A549 (cell line): ENCODE data around the gene LPO. TPM values are rescaled to one million over a fixed set of nuclear protein-coding genes. Genes with fewer than 3 reads are reported as not detected.

ENCODE experiments used
- ATAC-seq, 2 experiments: fragments of 200-7000 bp in 1 of 2; fragments of >200 bp in 1 of 2; cut with Nextera tagmentation in 1 of 2; cut with Tn5 transposase in 1 of 2; 3 replicates each; pipeline versions ENCODE4 v1.8.0 to v1.9.1; 2018 to 2020; ENCODE audit warnings: mild to moderate bottlenecking in 1 of 2, moderate library complexity in 1 of 2
- CTCF ChIA-PET: fragments of 300-600 bp; sonication (Branson Sonifier 250); formaldehyde crosslinking; extraction: SDS; loops from one replicate; lab custom pipeline; 2021; ENCODE audit warnings: antibody characterized with exemption, inconsistent platforms; lab: Yijun Ruan, JAX
- POLR2A ChIA-PET: fragments of 350-600 bp; formaldehyde crosslinking; extraction: SDS; loops from one replicate; lab custom pipeline; 2021; ENCODE audit warnings: antibody characterized with exemption, inconsistent platforms; lab: Yijun Ruan, JAX
- DNase-seq, 2 experiments: peaks; one replicate each; pipeline versions ENCODE4 v3.0.0 to v3.0.0-alpha.2; 2011 to 2016; ENCODE audit warnings: low read depth in 1 of 2, low spot score in 1 of 2
- FAIRE-seq: peaks from 2 replicates; lab custom pipeline; 2011; peaks lifted over from hg19 to GRCh38; lab: Jason Lieb, UNC
- H3K27ac ChIP-seq, 2 experiments: fragments of >200 bp; sonication (Bioruptor Twin); formaldehyde crosslinking; 3 replicates each; pipeline ENCODE4 v1.5.1; 2016 to 2017
- H3K4me1 ChIP-seq: fragments of >200 bp; sonication (Bioruptor Twin); formaldehyde crosslinking; 3 replicates; pipeline ENCODE4 v1.6.1; 2016
- H3K4me2 ChIP-seq: fragments of >200 bp; sonication (Bioruptor Twin); formaldehyde crosslinking; 3 replicates; pipeline ENCODE4 v1.6.1; 2016
- H3K4me3 ChIP-seq: fragments of >200 bp; sonication (Bioruptor Twin); formaldehyde crosslinking; 3 replicates; pipeline ENCODE4 v1.5.1; 2016
- H3K9me3 ChIP-seq: fragments of >200 bp; sonication (Bioruptor Twin); formaldehyde crosslinking; 3 replicates; pipeline ENCODE4 v1.6.1; 2016
- ATOH8 ChIP-seq: fragments of 250-450 bp; sonication (Bioruptor Pico); IDR thresholded peaks from 2 replicates; pipeline ENCODE4 v1.5.0; 2020; ENCODE audit warnings: low read depth, mild to moderate bottlenecking, moderate library complexity
- CBX2 ChIP-seq: fragments of 200-600 bp; sonication (generic); IDR thresholded peaks from 2 replicates; pipeline ENCODE4 v1.6.1; 2016; ENCODE audit warnings: low read depth, mild to moderate bottlenecking, borderline replicate concordance
- CBX8 ChIP-seq: fragments of 200-600 bp; sonication (generic); IDR thresholded peaks from 2 replicates; pipeline ENCODE4 v1.6.1; 2016
- CHD4 ChIP-seq: fragments of 200-600 bp; sonication (generic); IDR thresholded peaks from 2 replicates; pipeline ENCODE4 v1.6.1; 2016; ENCODE audit warnings: antibody characterized with exemption, mild to moderate bottlenecking, borderline replicate concordance
- EHF ChIP-seq: fragments of 250-450 bp; sonication (Bioruptor Pico); IDR thresholded peaks from 2 replicates; pipeline ENCODE4 v1.5.0; 2020; ENCODE audit warnings: mild to moderate bottlenecking
- ESRRA ChIP-seq: fragments of 150-350 bp; IDR thresholded peaks from 2 replicates; pipeline ENCODE4 v1.6.1; 2014; ENCODE audit warnings: mild to moderate bottlenecking, low read length, borderline replicate concordance
- FOSB ChIP-seq: fragments of 250-450 bp; sonication (Bioruptor Pico); IDR thresholded peaks from 2 replicates; pipeline ENCODE4 v1.5.0; 2020; ENCODE audit warnings: mild to moderate bottlenecking, moderate library complexity
- HDAC2 ChIP-seq: fragments of 200-600 bp; sonication (generic); IDR thresholded peaks from 2 replicates; pipeline ENCODE4 v1.6.1; 2016
- HEYL ChIP-seq: fragments of 250-450 bp; sonication (Bioruptor Pico); IDR thresholded peaks from 2 replicates; pipeline ENCODE4 v1.8.0; 2021; ENCODE audit warnings: mild to moderate bottlenecking, moderate library complexity
- JUN ChIP-seq, 2 experiments: fragments of >200 bp; sonication (Bioruptor Twin); formaldehyde crosslinking; IDR thresholded peaks; 2 replicates in 1 of 2; 3 replicates in 1 of 2; pipeline ENCODE4 v1.6.1; 2016 to 2017
- KDM5A ChIP-seq: fragments of 200-600 bp; sonication (generic); IDR thresholded peaks from 2 replicates; pipeline ENCODE4 v1.6.1; 2016; ENCODE audit warnings: antibody characterized with exemption, mild to moderate bottlenecking
- MAFK ChIP-seq: fragments of 450-650 bp; IDR thresholded peaks from 2 replicates; pipeline ENCODE4 v1.6.1; 2014; ENCODE audit not compliant: partially characterized antibody
- MYC ChIP-seq: IDR thresholded peaks from 2 replicates; pipeline ENCODE4 v1.6.1; 2012; ENCODE audit warnings: mild to moderate bottlenecking, inconsistent platforms, low read length, improper control_type of control experiment, borderline replicate concordance
- NFE2L2 ChIP-seq: fragments of 150-350 bp; conservative IDR thresholded peaks from 2 replicates; pipeline ENCODE4 v1.6.1; 2014; ENCODE audit warnings: low read length
- POLR2A ChIP-seq: IDR thresholded peaks from 2 replicates; pipeline ENCODE4 v1.6.1; 2012; ENCODE audit warnings: mild to moderate bottlenecking, low read length
- RAD21 ChIP-seq, 2 experiments: fragments of >200 bp in 1 of 2; sonication (Bioruptor Twin) in 1 of 2; formaldehyde crosslinking in 1 of 2; IDR thresholded peaks in 1 of 2; conservative IDR thresholded peaks in 1 of 2; 2 replicates in 1 of 2; 3 replicates in 1 of 2; pipeline ENCODE4 v1.6.1; 2012 to 2018; ENCODE audit warnings: inconsistent platforms in 1 of 2
- RCOR1 ChIP-seq: fragments of 150-350 bp; IDR thresholded peaks from 2 replicates; pipeline ENCODE4 v1.6.1; 2014; ENCODE audit warnings: antibody characterized with exemption, low read length, low read depth
- RFX5 ChIP-seq: fragments of 450-650 bp; IDR thresholded peaks from 2 replicates; pipeline ENCODE4 v1.7.1; 2014; ENCODE audit warnings: antibody characterized with exemption, mild to moderate bottlenecking, moderate library complexity
- RNF2 ChIP-seq: fragments of 200-600 bp; sonication (generic); IDR thresholded peaks from 2 replicates; pipeline ENCODE4 v1.6.1; 2016; ENCODE audit warnings: low read depth, mild to moderate bottlenecking, antibody characterized with exemption, moderate library complexity, borderline replicate concordance
- SREBF2 ChIP-seq: fragments of 450-650 bp; IDR thresholded peaks from 2 replicates; pipeline ENCODE4 v1.6.1; 2014; ENCODE audit warnings: mild to moderate bottlenecking, moderate library complexity
- TFCP2L1 ChIP-seq: fragments of 250-450 bp; sonication (Bioruptor Pico); IDR thresholded peaks from 2 replicates; pipeline ENCODE4 v1.5.0; 2021; ENCODE audit warnings: mild to moderate bottlenecking
- TP53 ChIP-seq: fragments of 250-450 bp; sonication (Bioruptor Pico); IDR thresholded peaks from 2 replicates; pipeline ENCODE4 v1.5.0; 2021; ENCODE audit warnings: mild to moderate bottlenecking, moderate library complexity
- USF2 ChIP-seq: fragments of 450-650 bp; IDR thresholded peaks from 2 replicates; pipeline ENCODE4 v1.6.1; 2014; ENCODE audit warnings: antibody characterized with exemption
- ZFP36 ChIP-seq: fragments of 450-650 bp; IDR thresholded peaks from 2 replicates; pipeline ENCODE4 v1.6.1; 2014; ENCODE audit warnings: borderline replicate concordance; ENCODE audit not compliant: partially characterized antibody
- WGBS: methylation state at CpG from one replicate; pipeline ENCODE4 v1.1.6; 2017; ENCODE audit errors: missing lambda C conversion rate; 5-methylcytosine and 5-hydroxymethylcytosine counted together
- polyA plus RNA-seq, 4 experiments: library from polyadenylated mRNA; depleted of rRNA in 3 of 4; stranded (reverse); fragments of >200 nt; fragmentation: RNase III in 1 of 4; extraction: RNeasy Plus Mini Kit Qiagen cat#74134 plus additional on column Dnase treatment in 1 of 4; gene quantifications; 2 replicates in 3 of 4; 3 replicates in 1 of 4; pipeline ENCODE4 v1.2.3, GENCODE V29; 2011 to 2017
- TF ChIP-seq, protein P1 (sequence below): fragments of >200 bp; sonication (Bioruptor Twin); formaldehyde crosslinking; IDR thresholded peaks from 2 replicates; pipeline ENCODE4 v1.6.1; 2016
- TF ChIP-seq, protein P2 (sequence below): fragments of 150-350 bp; IDR thresholded peaks from 2 replicates; pipeline ENCODE4 v1.6.1; 2014; ENCODE audit warnings: low read depth, mild to moderate bottlenecking, low read length
- TF ChIP-seq, protein P3 (sequence below): IDR thresholded peaks from 2 replicates; pipeline ENCODE4 v1.6.1; 2012; ENCODE audit warnings: low read depth, borderline replicate concordance
- TF ChIP-seq, protein P4 (sequence below): fragments of >200 bp; sonication (Bioruptor Twin); formaldehyde crosslinking; IDR thresholded peaks from 3 replicates; pipeline ENCODE4 v1.5.1; 2016

The LPO gene
- polyA plus RNA-seq, 2 of the 4 experiments (the other 2 are of a cell fraction) = not detected

GRCh38 chr17:58235821-58236220, 2.6 kb upstream of the LPO start:
- H3K27ac ChIP-seq = no peak overlapping the region
- no peak overlapping the region for H3K4me2 ChIP-seq
- ATAC-seq = no peak; a peak in 1 of 6 replicates
- WGBS = 8% methylated on average over 1 of the region's 1 CpG
- ChIA-PET CTCF (interaction anchor here (1.0 to 5.7 kb wide), 9 partner anchors 8 to 99 kb away, joined by 3 to 68 read pairs (median 3); partner anchors contain the start of gene MKS1), POLR2A (interaction anchor here (0.8 to 1.4 kb wide), 3 partner anchors 17 to 396 kb away, joined by 3 read pairs; partner anchors contain the start of gene MKS1)
- no peaks in the 10 kb centered on the region for H3K4me1 ChIP-seq
- H3K9me3 ChIP-seq = no peaks in the 10 kb centered on the region
- no peak for DNase-seq
- no peak for FAIRE-seq
- TF ChIP-seq CHD4 (no peak), HEYL (no peak), EHF (no peak), KDM5A (no peak), CBX8 (no peak)
- no peak overlapping the region for H3K4me3 ChIP-seq

GRCh38 chr17:58236394-58236793, 2.0 kb upstream of the LPO start:
- DNase-seq = no peak
- no peak for ATAC-seq
- Histone ChIP-seq H3K4me1 (no peaks in the 10 kb centered on the region), H3K27ac (no peak overlapping the region), H3K9me3 (no peaks in the 10 kb centered on the region), H3K4me3 (no peak overlapping the region), H3K4me2 (no peak overlapping the region)
- ChIA-PET CTCF (interaction anchor here (0.6 to 5.7 kb wide), 11 partner anchors 8 to 418 kb away, joined by 3 to 68 read pairs (median 3); partner anchors contain the start of gene MKS1), POLR2A (interaction anchor here (0.6 to 1.4 kb wide), 3 partner anchors 17 to 395 kb away, joined by 3 to 4 read pairs (median 3); partner anchors contain the start of gene MKS1)
- 9% methylated on average over 2 of the region's 2 CpGs for WGBS
- FAIRE-seq = no peak
- TF ChIP-seq FOSB (CRISPR knock-in tag) (no peak), USF2 (no peak), CBX2 (no peak), JUN (IDR thresholded peaks at IDR 0.05) (no peak), HDAC2 (no peak), SREBF2 (no peak), RFX5 (no peak), ZFP36 (no peak), ESRRA (no peak), RAD21 (conservative IDR thresholded peaks at IDR 0.05 in 1 of 2, IDR thresholded peaks at IDR 0.05 in 1 of 2) (no peak), POLR2A (no peak), TP53 (CRISPR knock-in tag) (no peak), RCOR1 (no peak), NFE2L2 (no peak), ATOH8 (no peak), MYC (no peak)
- TF ChIP-seq, protein P1, sequence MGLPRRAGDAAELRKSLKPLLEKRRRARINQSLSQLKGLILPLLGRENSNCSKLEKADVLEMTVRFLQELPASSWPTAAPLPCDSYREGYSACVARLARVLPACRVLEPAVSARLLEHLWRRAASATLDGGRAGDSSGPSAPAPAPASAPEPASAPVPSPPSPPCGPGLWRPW = no peak

- POLR2A ChIA-PET = no interaction called here
- FAIRE-seq (no peak), DNase-seq (no peak)
- Histone ChIP-seq H3K9me3 (no peaks in the 10 kb centered on the region), H3K4me1 (no peaks in the 10 kb centered on the region), H3K4me2 (no peak overlapping the region), H3K27ac (no peak overlapping the region), H3K4me3 (no peak overlapping the region)
- CTCF ChIA-PET = interaction anchor here (4.3 to 5.7 kb wide), 2 partner anchors 9 to 12 kb away, joined by 23 to 68 read pairs; no protein-coding TSS in a partner anchor
- TF ChIP-seq TFCP2L1 (CRISPR knock-in tag) (no peak), KDM5A (no peak), RNF2 (no peak), MAFK (no peak), RFX5 (no peak)
- TF ChIP-seq, protein P2, sequence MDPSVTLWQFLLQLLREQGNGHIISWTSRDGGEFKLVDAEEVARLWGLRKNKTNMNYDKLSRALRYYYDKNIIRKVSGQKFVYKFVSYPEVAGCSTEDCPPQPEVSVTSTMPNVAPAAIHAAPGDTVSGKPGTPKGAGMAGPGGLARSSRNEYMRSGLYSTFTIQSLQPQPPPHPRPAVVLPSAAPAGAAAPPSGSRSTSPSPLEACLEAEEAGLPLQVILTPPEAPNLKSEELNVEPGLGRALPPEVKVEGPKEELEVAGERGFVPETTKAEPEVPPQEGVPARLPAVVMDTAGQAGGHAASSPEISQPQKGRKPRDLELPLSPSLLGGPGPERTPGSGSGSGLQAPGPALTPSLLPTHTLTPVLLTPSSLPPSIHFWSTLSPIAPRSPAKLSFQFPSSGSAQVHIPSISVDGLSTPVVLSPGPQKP = no peak
- TF ChIP-seq, protein P3, sequence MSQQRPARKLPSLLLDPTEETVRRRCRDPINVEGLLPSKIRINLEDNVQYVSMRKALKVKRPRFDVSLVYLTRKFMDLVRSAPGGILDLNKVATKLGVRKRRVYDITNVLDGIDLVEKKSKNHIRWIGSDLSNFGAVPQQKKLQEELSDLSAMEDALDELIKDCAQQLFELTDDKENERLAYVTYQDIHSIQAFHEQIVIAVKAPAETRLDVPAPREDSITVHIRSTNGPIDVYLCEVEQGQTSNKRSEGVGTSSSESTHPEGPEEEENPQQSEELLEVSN = no peak
- TF ChIP-seq, protein P4, sequence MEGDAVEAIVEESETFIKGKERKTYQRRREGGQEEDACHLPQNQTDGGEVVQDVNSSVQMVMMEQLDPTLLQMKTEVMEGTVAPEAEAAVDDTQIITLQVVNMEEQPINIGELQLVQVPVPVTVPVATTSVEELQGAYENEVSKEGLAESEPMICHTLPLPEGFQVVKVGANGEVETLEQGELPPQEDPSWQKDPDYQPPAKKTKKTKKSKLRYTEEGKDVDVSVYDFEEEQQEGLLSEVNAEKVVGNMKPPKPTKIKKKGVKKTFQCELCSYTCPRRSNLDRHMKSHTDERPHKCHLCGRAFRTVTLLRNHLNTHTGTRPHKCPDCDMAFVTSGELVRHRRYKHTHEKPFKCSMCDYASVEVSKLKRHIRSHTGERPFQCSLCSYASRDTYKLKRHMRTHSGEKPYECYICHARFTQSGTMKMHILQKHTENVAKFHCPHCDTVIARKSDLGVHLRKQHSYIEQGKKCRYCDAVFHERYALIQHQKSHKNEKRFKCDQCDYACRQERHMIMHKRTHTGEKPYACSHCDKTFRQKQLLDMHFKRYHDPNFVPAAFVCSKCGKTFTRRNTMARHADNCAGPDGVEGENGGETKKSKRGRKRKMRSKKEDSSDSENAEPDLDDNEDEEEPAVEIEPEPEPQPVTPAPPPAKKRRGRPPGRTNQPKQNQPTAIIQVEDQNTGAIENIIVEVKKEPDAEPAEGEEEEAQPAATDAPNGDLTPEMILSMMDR = no peak
- TF ChIP-seq, all 56 proteins: peak for 0
- 39% methylated on average over 1 of the region's 1 CpG for WGBS
- ATAC-seq = no peak
Measured at GRCh38 chr17:58239987-58240386, 1.6 kb downstream of the LPO start.
